ENCODE measurements around the gene LYG1. TPM values are rescaled to one million over a fixed set of nuclear protein-coding genes. Genes with fewer than 3 reads are reported as not detected.
"Not testable (repeated sequence)": the region's sequence is repeated elsewhere in the genome, so short reads cannot be mapped to it uniquely, and the experiment has no call there.

Gene LYG1
- total RNA-seq, 6 experiments from 2014 or later: 0.23 to 0.70 (median 0.27) TPM; not detected in 1

- Mint-ChIP-seq H3K9me3 (no peaks in the 10 kb centered on the region), H3K27ac (peak overlapping the region; percentile 56), H3K4me3 (no peak overlapping the region), H3K4me1 (ENCODE audit: low read depth) (peaks cover 19% of the 10 kb centered on the region), H3K36me3 (ENCODE audit: low read depth) (peaks cover 11% of the 10 kb centered on the region; the same call in 1 of the 2 replicates), H3K27me3 (ENCODE audit: insufficient read depth) (no peaks in the 10 kb centered on the region)
- TF ChIP-seq CTCF (IDR thresholded peaks at IDR 0.05): no peak
- no peak for DNase-seq
Observed at GRCh38 chr2:99325384-99325783, 24.4 kb upstream of the LYG1 start.

DNA sequence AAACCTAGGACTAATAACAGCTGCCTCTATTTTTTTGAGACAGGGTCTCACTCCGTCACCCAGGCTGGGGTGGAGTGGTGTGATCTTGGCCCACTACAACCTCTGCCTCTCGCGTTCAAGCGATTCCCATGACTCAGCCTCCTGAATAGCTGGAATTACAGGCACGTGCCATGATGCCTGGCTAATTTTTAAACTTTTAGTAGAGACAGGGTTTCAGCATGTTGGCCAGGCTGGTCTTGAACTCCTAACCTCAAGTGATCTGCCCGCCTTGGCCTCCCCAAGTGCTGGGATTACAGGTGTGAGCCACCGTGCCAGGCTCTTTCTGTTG is 16.8 kb upstream of the LYG1 start:
- H3K4me3 Mint-ChIP-seq; H3K27ac Mint-ChIP-seq; H3K27me3 Mint-ChIP-seq (ENCODE audit: insufficient read depth); H3K9me3 Mint-ChIP-seq; DNase-seq; H3K4me1 Mint-ChIP-seq (ENCODE audit: low read depth): not testable (repeated sequence)
- peaks cover 34% of the 10 kb centered on the region for H3K36me3 Mint-ChIP-seq (ENCODE audit: low read depth)

- DNase-seq: no peak
- Mint-ChIP-seq H3K4me3 (no peak overlapping the region), H3K27ac (no peak overlapping the region), H3K9me3 (no peaks in the 10 kb centered on the region), H3K36me3 (ENCODE audit: low read depth) (peaks cover 34% of the 10 kb centered on the region), H3K4me1 (ENCODE audit: low read depth) (no peaks in the 10 kb centered on the region), H3K27me3 (ENCODE audit: insufficient read depth) (no peaks in the 10 kb centered on the region)
- no peak for TF ChIP-seq CTCF (IDR thresholded peaks at IDR 0.05)
Observed at GRCh38 chr2:99317161-99317872, 16.3 kb upstream of the LYG1 start.

GRCh38 chr2:99299580-99299979 is 1.4 kb downstream of the LYG1 start:
- peaks cover 7% of the 10 kb centered on the region; the same call in 1 of the 2 replicates for H3K4me1 Mint-ChIP-seq (ENCODE audit: low read depth)
- DNase-seq: no peak
- H3K27ac Mint-ChIP-seq: no peak overlapping the region
- no peaks in the 10 kb centered on the region; the same call in 1 of the 2 replicates for H3K27me3 Mint-ChIP-seq (ENCODE audit: insufficient read depth)
- H3K9me3 Mint-ChIP-seq: no peaks in the 10 kb centered on the region
- H3K4me3 Mint-ChIP-seq: no peak overlapping the region
- no peaks in the 10 kb centered on the region for H3K36me3 Mint-ChIP-seq (ENCODE audit: low read depth)
- no peak for TF ChIP-seq CTCF (IDR thresholded peaks at IDR 0.05)

DNA sequence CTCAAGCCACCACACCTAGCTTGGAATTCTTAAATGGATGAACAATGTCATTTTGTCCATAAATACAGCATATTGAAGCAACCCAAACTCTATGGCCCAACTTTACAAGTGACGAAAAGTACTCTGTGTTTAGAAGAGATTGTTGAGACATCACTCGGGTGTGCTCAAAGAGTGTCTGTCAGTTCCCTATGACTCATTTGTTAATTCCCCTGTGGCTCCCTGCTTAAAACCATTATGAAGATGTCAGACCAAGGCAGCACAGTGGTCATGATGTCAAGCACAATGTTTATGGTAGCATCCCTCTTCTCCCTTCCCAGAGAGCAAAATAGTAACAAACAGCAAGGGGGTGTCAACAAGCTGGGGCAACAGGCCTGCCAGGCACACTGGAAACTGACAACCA is 3.0 kb downstream of the LYG1 start:
- Mint-ChIP-seq H3K27ac (no peak overlapping the region), H3K27me3 (ENCODE audit: insufficient read depth) (no peaks in the 10 kb centered on the region; the same call in 1 of the 2 replicates), H3K4me3 (no peak overlapping the region), H3K36me3 (ENCODE audit: low read depth) (no peaks in the 10 kb centered on the region), H3K9me3 (no peaks in the 10 kb centered on the region), H3K4me1 (ENCODE audit: low read depth) (peaks cover 7% of the 10 kb centered on the region; the same call in 1 of the 2 replicates)
- DNase-seq: no peak
- no peak for TF ChIP-seq CTCF (IDR thresholded peaks at IDR 0.05)

DNA sequence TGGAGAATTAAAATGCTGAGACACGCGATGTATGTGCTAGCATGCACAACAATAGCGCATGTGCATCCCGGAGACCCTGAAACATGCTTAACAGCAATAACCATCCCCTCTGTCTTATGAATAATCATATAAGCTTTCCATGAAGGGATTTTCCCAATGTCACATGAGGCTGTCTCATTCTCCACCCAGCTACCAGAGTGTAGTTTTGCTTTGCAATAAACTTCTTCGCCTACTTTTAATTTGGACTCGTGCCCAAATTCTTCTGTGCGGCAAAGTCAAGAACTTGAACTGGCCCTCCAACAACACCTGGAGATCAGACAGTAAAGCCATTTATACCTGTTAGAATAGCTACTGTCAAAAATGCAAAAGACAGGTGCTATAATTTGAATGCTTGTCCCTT is 15.5 kb downstream of the LYG1 start:
- no peak overlapping the region for H3K27ac Mint-ChIP-seq
- H3K4me1 Mint-ChIP-seq (ENCODE audit: low read depth): peaks cover 4% of the 10 kb centered on the region; the same call in 1 of the 2 replicates
- no peak for DNase-seq
- H3K9me3 Mint-ChIP-seq: peaks cover 1% of the 10 kb centered on the region; the same call in 1 of the 2 replicates
- peaks cover 2% of the 10 kb centered on the region; the same call in 1 of the 2 replicates for H3K27me3 Mint-ChIP-seq (ENCODE audit: insufficient read depth)
- TF ChIP-seq CTCF (IDR thresholded peaks at IDR 0.05): no peak
- H3K36me3 Mint-ChIP-seq (ENCODE audit: low read depth): peaks cover 5% of the 10 kb centered on the region
- no peak overlapping the region for H3K4me3 Mint-ChIP-seq

Measured in HFFc6 (cell line).